Measurements from ENCODE around the gene FXYD3.

Gene FXYD3

DNA sequence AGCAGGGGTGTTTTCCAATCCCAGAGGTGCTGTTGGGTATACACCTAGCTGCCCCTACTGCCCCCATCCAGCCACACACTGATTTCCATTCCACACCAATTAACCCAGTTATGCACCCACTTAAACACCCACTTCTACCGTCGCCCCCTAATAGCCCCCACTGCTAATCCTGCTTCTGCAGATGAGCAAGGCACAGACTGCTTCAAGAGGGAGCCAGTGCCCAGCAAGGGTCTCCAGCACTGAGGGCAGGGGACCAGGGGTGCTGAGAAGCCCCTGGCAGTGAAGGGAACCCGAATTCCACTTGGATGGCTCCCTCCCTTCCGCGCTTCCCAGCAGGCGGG lies 28.6 kb downstream of the FXYD3 start:
- H3K36me3 ChIP-seq (ENCODE audit: control insufficient read depth in 4 of 4, insufficient read depth in 4 of 4, low read length in 3 of 4) = no peaks in the 10 kb centered on the region
- no peak overlapping the region for H3K27ac ChIP-seq (ENCODE audit: insufficient read depth in 1 of 2, low read depth in 1 of 2, low read length in 2 of 2, poor library complexity in 1 of 2, severe bottlenecking in 2 of 2)
- peaks cover 0 to 46% (median 34%) of the 10 kb centered on the region in 4 experiments for H3K4me1 ChIP-seq (ENCODE audit: control extremely low read depth in 1 of 4, control insufficient read depth in 4 of 4, insufficient read depth in 4 of 4, low read length in 3 of 4)
- no peaks in the 10 kb centered on the region for H3K9me3 ChIP-seq (ENCODE audit: control extremely low read depth in 1 of 5, control insufficient read depth in 4 of 5, insufficient read depth in 2 of 5, low read depth in 1 of 5, low read length in 4 of 5)
- H3K4me3 ChIP-seq (ENCODE audit: control insufficient read depth in 1 of 7, extremely low read depth in 1 of 7, insufficient read depth in 4 of 7, low read depth in 2 of 7, low read length in 6 of 7) = no peak overlapping the region
- DNase-seq = no peak
- POLR2A ChIA-PET = interaction anchor here (1.1 kb wide), 1 partner anchor 347 kb away, joined by 3 read pairs; no protein-coding TSS in a partner anchor
- no CpG with 5 or more reads among the region's 6 CpGs for WGBS (ENCODE audit: insufficient coverage)
- peaks cover 0 to 33% (median 17%) of the 10 kb centered on the region in 5 experiments for H3K27me3 ChIP-seq (replicated peaks in 2 of 5; ENCODE audit: control insufficient read depth in 4 of 5, insufficient read depth in 5 of 5, low read length in 4 of 5)
- CTCF ChIA-PET = interaction anchor here (0.9 to 5.6 kb wide), 3 partner anchors 10 to 119 kb away, joined by 4 to 38 read pairs (median 5); partner anchors contain the start of gene FXYD5

GRCh38 chr19:35144600-35145436 lies 29.2 kb downstream of the FXYD3 start:
- Histone ChIP-seq H3K27ac (ENCODE audit: insufficient read depth in 1 of 2, low read depth in 1 of 2, low read length in 2 of 2, poor library complexity in 1 of 2, severe bottlenecking in 2 of 2) (no peak overlapping the region), H3K9me3 (ENCODE audit: control extremely low read depth in 1 of 5, control insufficient read depth in 4 of 5, insufficient read depth in 2 of 5, low read depth in 1 of 5, low read length in 4 of 5) (no peaks in the 10 kb centered on the region), H3K4me1 (ENCODE audit: control extremely low read depth in 1 of 4, control insufficient read depth in 4 of 4, insufficient read depth in 4 of 4, low read length in 3 of 4) (peaks cover 0 to 46% (median 33%) of the 10 kb centered on the region in 4 experiments), H3K27me3 (replicated peaks in 2 of 5; ENCODE audit: control insufficient read depth in 4 of 5, insufficient read depth in 5 of 5, low read length in 4 of 5) (peaks cover 0 to 33% (median 17%) of the 10 kb centered on the region in 5 experiments), H3K36me3 (ENCODE audit: control insufficient read depth in 4 of 4, insufficient read depth in 4 of 4, low read length in 3 of 4) (no peaks in the 10 kb centered on the region), H3K4me3 (ENCODE audit: control insufficient read depth in 1 of 7, extremely low read depth in 1 of 7, insufficient read depth in 4 of 7, low read depth in 2 of 7, low read length in 6 of 7) (no peak overlapping the region)
- peak in 2 of 3 donors; percentile 32 to 36 for DNase-seq
- ChIA-PET CTCF (interaction anchor here (0.7 to 5.6 kb wide), 7 partner anchors 9 to 176 kb away, joined by 3 to 38 read pairs (median 3); partner anchors contain the start of gene FXYD5), POLR2A (interaction anchor here (1.1 kb wide), 1 partner anchor 347 kb away, joined by 3 read pairs; no protein-coding TSS in a partner anchor)
- WGBS (ENCODE audit: insufficient coverage) = 32% methylated on average over 3 of the region's 15 CpGs

- no peak overlapping the region for H3K27ac ChIP-seq (ENCODE audit: insufficient read depth in 1 of 2, low read depth in 1 of 2, low read length in 2 of 2, poor library complexity in 1 of 2, severe bottlenecking in 2 of 2)
- ChIA-PET POLR2A (no interaction called here), CTCF (interaction anchor here (1.6 to 2.2 kb wide), 3 partner anchors 11 to 103 kb away, joined by 3 to 5 read pairs (median 4); no protein-coding TSS in a partner anchor)
- peak in 2 of 3 donors; percentile 60 to 65 for DNase-seq
- H3K4me1 ChIP-seq (ENCODE audit: control extremely low read depth in 1 of 4, control insufficient read depth in 4 of 4, insufficient read depth in 4 of 4, low read length in 3 of 4) = peaks cover 0 to 40% (median 26%) of the 10 kb centered on the region in 4 experiments
- H3K9me3 ChIP-seq (ENCODE audit: control extremely low read depth in 1 of 5, control insufficient read depth in 4 of 5, insufficient read depth in 2 of 5, low read depth in 1 of 5, low read length in 4 of 5) = no peaks in the 10 kb centered on the region
- H3K27me3 ChIP-seq (replicated peaks in 2 of 5; ENCODE audit: control insufficient read depth in 4 of 5, insufficient read depth in 5 of 5, low read length in 4 of 5) = peaks cover 0 to 29% (median 13%) of the 10 kb centered on the region in 5 experiments
- WGBS (ENCODE audit: insufficient coverage) = 74% methylated on average over 5 of the region's 7 CpGs
- H3K4me3 ChIP-seq (ENCODE audit: control insufficient read depth in 1 of 7, extremely low read depth in 1 of 7, insufficient read depth in 4 of 7, low read depth in 2 of 7, low read length in 6 of 7) = no peak overlapping the region
- H3K36me3 ChIP-seq (ENCODE audit: control insufficient read depth in 4 of 4, insufficient read depth in 4 of 4, low read length in 3 of 4) = no peaks in the 10 kb centered on the region
Observed at GRCh38 chr19:35146746-35147459, 31.3 kb downstream of the FXYD3 start.

DNA sequence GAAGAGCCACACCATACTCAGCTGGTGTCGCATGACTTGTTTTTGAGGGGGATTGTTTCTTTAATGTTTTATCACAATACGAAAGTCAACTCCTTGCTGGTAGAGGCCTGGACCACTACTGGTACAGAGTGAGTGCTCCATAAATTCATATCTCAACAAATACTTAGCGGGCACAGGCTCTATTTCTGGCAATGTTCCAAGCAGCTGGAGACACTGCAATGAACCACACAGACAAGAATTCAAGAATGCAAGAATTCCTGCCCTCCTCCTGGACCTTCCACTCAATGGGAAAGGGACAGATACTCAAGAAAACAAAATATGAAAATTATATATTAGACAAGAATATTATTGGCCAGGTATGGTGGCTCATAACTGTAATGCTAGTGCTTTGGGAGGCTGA lies 33.8 kb downstream of the FXYD3 start:
- peaks cover 0 to 40% (median 33%) of the 10 kb centered on the region in 4 experiments for H3K4me1 ChIP-seq (ENCODE audit: control extremely low read depth in 1 of 4, control insufficient read depth in 4 of 4, insufficient read depth in 4 of 4, low read length in 3 of 4)
- H3K27me3 ChIP-seq (replicated peaks in 2 of 5; ENCODE audit: control insufficient read depth in 4 of 5, insufficient read depth in 5 of 5, low read length in 4 of 5) = peaks cover 0 to 8% (median 0%) of the 10 kb centered on the region in 5 experiments
- POLR2A ChIA-PET = no interaction called here
- H3K9me3 ChIP-seq (ENCODE audit: control extremely low read depth in 1 of 5, control insufficient read depth in 4 of 5, insufficient read depth in 2 of 5, low read depth in 1 of 5, low read length in 4 of 5) = no peaks in the 10 kb centered on the region
- WGBS (ENCODE audit: insufficient coverage) = 100% methylated on average over 1 of the region's 3 CpGs
- H3K4me3 ChIP-seq (ENCODE audit: control insufficient read depth in 1 of 7, extremely low read depth in 1 of 7, insufficient read depth in 4 of 7, low read depth in 2 of 7, low read length in 6 of 7) = no peak overlapping the region
- DNase-seq = no peak
- no peak overlapping the region for H3K27ac ChIP-seq (ENCODE audit: insufficient read depth in 1 of 2, low read depth in 1 of 2, low read length in 2 of 2, poor library complexity in 1 of 2, severe bottlenecking in 2 of 2)
- CTCF ChIA-PET = interaction anchor here (1.0 to 2.4 kb wide), 6 partner anchors 13 to 108 kb away, joined by 3 to 8 read pairs (median 4); no protein-coding TSS in a partner anchor
- no peaks in the 10 kb centered on the region for H3K36me3 ChIP-seq (ENCODE audit: control insufficient read depth in 4 of 4, insufficient read depth in 4 of 4, low read length in 3 of 4)

GRCh38 chr19:35150445-35150844 lies 34.8 kb downstream of the FXYD3 start:
- no peaks in the 10 kb centered on the region for H3K9me3 ChIP-seq (ENCODE audit: control extremely low read depth in 1 of 5, control insufficient read depth in 4 of 5, insufficient read depth in 2 of 5, low read depth in 1 of 5, low read length in 4 of 5)
- no peak overlapping the region for H3K4me3 ChIP-seq (ENCODE audit: control insufficient read depth in 1 of 7, extremely low read depth in 1 of 7, insufficient read depth in 4 of 7, low read depth in 2 of 7, low read length in 6 of 7)
- WGBS (ENCODE audit: insufficient coverage) = 92% methylated on average over 2 of the region's 2 CpGs
- no peaks in the 10 kb centered on the region for H3K36me3 ChIP-seq (ENCODE audit: control insufficient read depth in 4 of 4, insufficient read depth in 4 of 4, low read length in 3 of 4)
- no peak for DNase-seq
- H3K27me3 ChIP-seq (replicated peaks in 2 of 5; ENCODE audit: control insufficient read depth in 4 of 5, insufficient read depth in 5 of 5, low read length in 4 of 5) = no peaks in the 10 kb centered on the region
- POLR2A ChIA-PET = no interaction called here
- H3K4me1 ChIP-seq (ENCODE audit: control extremely low read depth in 1 of 4, control insufficient read depth in 4 of 4, insufficient read depth in 4 of 4, low read length in 3 of 4) = peaks cover 0 to 41% (median 33%) of the 10 kb centered on the region in 4 experiments
- H3K27ac ChIP-seq (ENCODE audit: insufficient read depth in 1 of 2, low read depth in 1 of 2, low read length in 2 of 2, poor library complexity in 1 of 2, severe bottlenecking in 2 of 2) = no peak overlapping the region
- CTCF ChIA-PET = interaction anchor here (0.7 to 2.7 kb wide), 2 partner anchors 8 to 203 kb away, joined by 3 to 20 read pairs; partner anchors contain the start of gene FXYD7

DNA sequence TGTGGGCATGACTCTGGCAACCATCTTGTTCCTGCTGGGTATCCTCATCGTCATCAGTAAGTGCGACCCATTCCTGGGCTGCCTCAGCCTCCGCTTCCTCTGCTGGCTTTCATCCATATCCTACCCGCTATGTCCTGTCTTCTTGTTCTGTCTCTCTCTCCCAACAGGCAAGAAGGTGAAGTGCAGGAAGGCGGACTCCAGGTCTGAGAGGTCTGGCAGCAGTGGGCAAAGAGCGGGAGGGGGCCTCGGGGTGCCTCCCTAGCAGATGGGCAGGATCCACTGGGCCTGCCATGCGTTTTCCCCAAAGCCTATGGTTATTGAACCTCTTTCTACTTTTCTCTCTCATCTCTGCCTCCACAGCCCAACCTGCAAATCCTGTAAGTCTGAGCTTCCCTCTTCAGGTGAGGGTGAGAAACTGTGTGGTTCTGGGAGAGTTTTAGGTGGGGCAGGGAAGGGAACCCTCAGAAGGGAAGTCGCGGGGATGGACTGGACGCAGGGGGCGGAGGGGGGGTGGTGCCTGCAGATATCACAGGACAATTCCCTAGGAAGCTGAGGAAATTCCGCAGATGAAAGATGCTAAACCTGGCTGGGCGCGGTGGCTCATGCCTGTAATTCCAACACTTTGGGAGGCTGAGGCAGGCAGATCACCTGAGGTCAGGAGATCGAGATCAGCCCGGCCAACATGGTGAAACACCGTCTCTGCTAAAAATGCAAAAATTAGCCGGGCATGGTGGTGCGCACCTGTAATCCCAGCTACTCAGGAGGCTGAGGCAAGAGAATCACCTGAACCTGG lies 35.8 kb downstream of the FXYD3 start:
- ChIA-PET CTCF (interaction anchor here (1.3 to 2.7 kb wide), 2 partner anchors 9 to 15 kb away, joined by 4 to 20 read pairs; partner anchors contain the start of gene FXYD7), POLR2A (no interaction called here)
- H3K4me1 ChIP-seq (ENCODE audit: control extremely low read depth in 1 of 4, control insufficient read depth in 4 of 4, insufficient read depth in 4 of 4, low read length in 3 of 4) = peaks cover 2 to 51% (median 43%) of the 10 kb centered on the region in 4 experiments
- no peak for DNase-seq
- H3K36me3 ChIP-seq (ENCODE audit: control insufficient read depth in 4 of 4, insufficient read depth in 4 of 4, low read length in 3 of 4) = peaks cover 0 to 7% (median under 1%) of the 10 kb centered on the region in 4 experiments
- WGBS (ENCODE audit: insufficient coverage) = 91% methylated on average over 19 of the region's 20 CpGs
- H3K9me3 ChIP-seq (ENCODE audit: control extremely low read depth in 1 of 5, control insufficient read depth in 4 of 5, insufficient read depth in 2 of 5, low read depth in 1 of 5, low read length in 4 of 5) = no peaks in the 10 kb centered on the region
- no peaks in the 10 kb centered on the region for H3K27me3 ChIP-seq (replicated peaks in 2 of 5; ENCODE audit: control insufficient read depth in 4 of 5, insufficient read depth in 5 of 5, low read length in 4 of 5)
- H3K27ac ChIP-seq (ENCODE audit: insufficient read depth in 1 of 2, low read depth in 1 of 2, low read length in 2 of 2, poor library complexity in 1 of 2, severe bottlenecking in 2 of 2) = no peak overlapping the region
- no peak overlapping the region for H3K4me3 ChIP-seq (ENCODE audit: control insufficient read depth in 1 of 7, extremely low read depth in 1 of 7, insufficient read depth in 4 of 7, low read depth in 2 of 7, low read length in 6 of 7)
